HCT116 (cell line): ENCODE measurements around the gene ZC3H12C. TPM values are rescaled to one million over a fixed set of nuclear protein-coding genes. Genes with fewer than 3 reads are reported as not detected.

Source experiments
- ATAC-seq: fragments of 200-7000 bp; cut with Tn5 transposase; 2 replicates; pipeline ENCODE4 v1.9.1; 2020; ENCODE audit warnings: mild to moderate bottlenecking, moderate library complexity
- BruUV-seq: library from RNA; stranded (reverse); fragments of 400-500 nt; replicated peaks from 2 replicates; lab custom pipeline; 2021; lab: Mats Ljungman, UMichigan
- CTCF ChIA-PET: fragments of 300-600 bp; sonication (Branson Sonifier 250); formaldehyde crosslinking; loops from one replicate; lab custom pipeline; 2021; ENCODE audit warnings: antibody characterized with exemption; lab: Charles Lee
- POLR2A ChIA-PET: fragments of 300-600, 350-600 bp; sonication (Branson Sonifier 250); formaldehyde crosslinking; loops from one replicate; lab custom pipeline; 2021; ENCODE audit warnings: antibody characterized with exemption; lab: Charles Lee
- RAD21 ChIA-PET, 2 experiments: fragments of 300-600 bp; sonication (Branson Sonifier 250); formaldehyde crosslinking; loops; one replicate each; lab custom pipeline; 2023; ENCODE audit warnings: low total read pairs in 2 of 2; ENCODE audit not compliant: uncharacterized antibody in 2 of 2, unreplicated experiment in 2 of 2, low non-redundant PET in 1 of 2; lab: Charles Lee
- DNase-seq: peaks from one replicate; pipeline ENCODE4 v3.0.0-alpha.2; 2010; ENCODE audit warnings: low read depth, low spot score
- H2AFZ ChIP-seq: fragments of 200-600 bp; shearing (Covaris generic), sonication (generic); 2 replicates; pipeline ENCODE4 v1.6.1; 2017; ENCODE audit warnings: low read depth, mixed run types, mixed read lengths, antibody characterized with exemption, low read length; ENCODE audit not compliant: poor library complexity, severe bottlenecking
- H3K27ac ChIP-seq: 2 replicates; pipeline ENCODE4 v1.5.1; 2012; ENCODE audit warnings: low read depth, low read length
- H3K27me3 ChIP-seq: fragments of 200-600 bp; sonication (generic); 2 replicates; pipeline ENCODE4 v1.6.1; 2016; ENCODE audit warnings: mixed run types, low read length, mixed read lengths; ENCODE audit not compliant: insufficient read depth
- H3K36me3 ChIP-seq, 2 experiments: fragments of 200-500 bp in 1 of 2; fragments of 200-600 bp in 1 of 2; sonication (Bioruptor generic) in 1 of 2; sonication (generic) in 1 of 2; 2 replicates each; pipeline versions ENCODE4 v1.5.1 to v1.6.1; 2014 to 2016; ENCODE audit warnings: low read length in 2 of 2, inconsistent platforms in 1 of 2, mixed read lengths in 1 of 2, mixed run types in 1 of 2; ENCODE audit not compliant: insufficient read depth in 2 of 2, control insufficient read depth in 1 of 2
- H3K4me1 ChIP-seq, 2 experiments: fragments of 200-600 bp in 1 of 2; sonication (generic) in 1 of 2; 2 replicates each; pipeline versions ENCODE4 v1.5.1 to v1.6.1; 2012 to 2017; ENCODE audit warnings: low read length in 2 of 2, inconsistent platforms in 1 of 2, mild to moderate bottlenecking in 1 of 2, mixed read lengths in 1 of 2, mixed run types in 1 of 2, moderate library complexity in 1 of 2; ENCODE audit not compliant: insufficient read depth in 2 of 2, control insufficient read depth in 1 of 2
- H3K4me2 ChIP-seq: fragments of 200-600 bp; sonication (generic); 2 replicates; pipeline ENCODE4 v1.6.1; 2017; ENCODE audit warnings: mixed run types, low read length, mixed read lengths
- H3K4me3 ChIP-seq, 2 experiments: fragments of 200-600 bp in 1 of 2; sonication (generic) in 1 of 2; replicated peaks in 1 of 2; 2 replicates each; pipeline ENCODE4 v1.5.1; 2011 to 2016; ENCODE audit warnings: low read length in 2 of 2, control low read depth in 1 of 2, low read depth in 1 of 2, mild to moderate bottlenecking in 1 of 2, mixed read lengths in 1 of 2, mixed run types in 1 of 2
- H3K79me2 ChIP-seq: fragments of 200-600 bp; sonication (generic); 2 replicates; pipeline ENCODE4 v1.6.1; 2017; ENCODE audit warnings: mild to moderate bottlenecking, mixed run types, low read length, moderate library complexity, mixed read lengths; ENCODE audit not compliant: insufficient read depth
- H3K9ac ChIP-seq: fragments of 200-600 bp; sonication (generic); 2 replicates; pipeline ENCODE4 v1.6.1; 2016; ENCODE audit warnings: low read length, mixed read lengths
- H3K9me2 ChIP-seq: fragments of 200-600 bp; sonication (generic), shearing (Covaris generic); 2 replicates; pipeline ENCODE4 v1.6.1; 2017; ENCODE audit warnings: mixed run types, mild to moderate bottlenecking, moderate library complexity; ENCODE audit not compliant: insufficient read depth
- H3K9me3 ChIP-seq, 2 experiments: fragments of 200-500 bp in 1 of 2; fragments of 200-600 bp in 1 of 2; sonication (Bioruptor generic) in 1 of 2; sonication (generic) in 1 of 2; 2 replicates each; pipeline ENCODE4 v1.6.1; 2014 to 2017; ENCODE audit warnings: low read length in 2 of 2, mixed read lengths in 2 of 2, inconsistent platforms in 1 of 2, low read depth in 1 of 2, mild to moderate bottlenecking in 1 of 2, mixed run types in 1 of 2, moderate library complexity in 1 of 2; ENCODE audit not compliant: control insufficient read depth in 1 of 2, insufficient read depth in 1 of 2
- H4K20me1 ChIP-seq: fragments of 200-600 bp; sonication (generic), shearing (Covaris generic); 2 replicates; pipeline ENCODE4 v1.6.1; 2017; ENCODE audit warnings: mixed run types, mild to moderate bottlenecking, moderate library complexity; ENCODE audit not compliant: insufficient read depth
- ATF3 ChIP-seq: IDR thresholded peaks from 2 replicates; pipeline ENCODE4 v1.6.1; 2012
- CBX3 ChIP-seq: IDR thresholded peaks from 2 replicates; pipeline ENCODE4 v1.6.1; 2012; ENCODE audit warnings: low read depth
- EGR1 ChIP-seq: IDR thresholded peaks from 2 replicates; pipeline ENCODE4 v1.6.1; 2012; ENCODE audit warnings: low read depth
- ELF1 ChIP-seq: IDR thresholded peaks from 2 replicates; pipeline ENCODE4 v1.6.1; 2012; ENCODE audit warnings: low read depth, borderline replicate concordance
- EZH2 ChIP-seq: fragments of 200-600 bp; sonication (generic); IDR thresholded peaks from 2 replicates; pipeline ENCODE4 v1.6.1; 2017; ENCODE audit warnings: antibody characterized with exemption, mixed run types
- EZH2phosphoT487 ChIP-seq: fragments of 200-600 bp; IDR thresholded peaks from 2 replicates; pipeline ENCODE4 v1.6.1; 2018; ENCODE audit warnings: antibody characterized with exemption, borderline replicate concordance
- MAX ChIP-seq: IDR thresholded peaks from 2 replicates; pipeline ENCODE4 v1.6.1; 2012
- POLR2AphosphoS5 ChIP-seq: IDR thresholded peaks from 2 replicates; pipeline ENCODE4 v1.6.1; 2011; ENCODE audit warnings: mild to moderate bottlenecking, low read depth, low read length, moderate library complexity
- SIN3A ChIP-seq: IDR thresholded peaks from 2 replicates; pipeline ENCODE4 v1.6.1; 2012; ENCODE audit warnings: low read depth
- SRF ChIP-seq: IDR thresholded peaks from 2 replicates; pipeline ENCODE4 v1.6.1; 2012; ENCODE audit warnings: low read depth
- TCF7L2 ChIP-seq: IDR thresholded peaks from 2 replicates; pipeline ENCODE4 v1.7.0; 2011; ENCODE audit warnings: borderline replicate concordance, inconsistent platforms; ENCODE audit not compliant: insufficient read depth, insufficient read length; ENCODE audit errors: extremely low read depth
- YY1 ChIP-seq: IDR thresholded peaks from 2 replicates; pipeline ENCODE4 v1.6.1; 2011; ENCODE audit warnings: low read length, low read depth, moderate library complexity, mild to moderate bottlenecking; ENCODE audit not compliant: insufficient replicate concordance; ENCODE audit errors: extremely low read depth
- ZBTB33 ChIP-seq: IDR thresholded peaks from 2 replicates; pipeline ENCODE4 v1.6.1; 2011; ENCODE audit warnings: mild to moderate bottlenecking, low read length, moderate library complexity; ENCODE audit not compliant: insufficient replicate concordance; ENCODE audit errors: extremely low read depth
- ZFX ChIP-seq: fragments of 450-650 bp; IDR thresholded peaks from 2 replicates; pipeline ENCODE4 v1.6.1; 2017
- ZNF274 ChIP-seq: fragments of 200-500 bp; sonication (Bioruptor generic); IDR thresholded peaks from 2 replicates; pipeline ENCODE4 v1.6.1; 2014; ENCODE audit warnings: mild to moderate bottlenecking, low read depth, low read length, inconsistent platforms
- intact Hi-C: fragments of 100-400 bp; cut with micrococcal nuclease; formaldehyde crosslinking; loops from 2 replicates; pipeline ENCODE4 v1.10.0; 2022
- total RNA-seq: library from RNA; stranded (reverse); gene quantifications from one replicate; pipeline ENCODE4 v1.2.1, GENCODE V29; 2021; ENCODE audit not compliant: unreplicated experiment

Gene ZC3H12C
- total RNA-seq, 1 experiment from 2014 or later = 10.2 TPM

- intact Hi-C loops = no loop called here
- DNase-seq (no peak), ATAC-seq (no peak)
- Histone ChIP-seq H2AFZ (no peak overlapping the region), H4K20me1 (no peaks in the 10 kb centered on the region), H3K9me3 (no peaks in the 10 kb centered on the region), H3K27me3 (no peaks in the 10 kb centered on the region), H3K9ac (no peak overlapping the region), H3K36me3 (no peaks in the 10 kb centered on the region), H3K79me2 (no peaks in the 10 kb centered on the region), H3K9me2 (no peaks in the 10 kb centered on the region), H3K4me3 (no peak overlapping the region), H3K27ac (no peak overlapping the region), H3K4me1 (peaks cover 4 to 11% of the 10 kb centered on the region in 2 experiments; a peak in 3 of 4 replicates), H3K4me2 (no peak overlapping the region)
- RAD21 ChIA-PET = no interaction called here
- no TSS peak for BruUV-seq
- no peak for TF ChIP-seq TCF7L2
- TF ChIP-seq ZBTB33 = no peak
- no peak for TF ChIP-seq SIN3A
- no peak for TF ChIP-seq SRF
- no peak for TF ChIP-seq ZNF274
- TF ChIP-seq CBX3 = no peak
- TF ChIP-seq ZFX = no peak
- no peak for TF ChIP-seq EGR1
- TF ChIP-seq ELF1 = no peak
- no peak for TF ChIP-seq MAX
- no peak for TF ChIP-seq EZH2
- no peak for TF ChIP-seq POLR2AphosphoS5
- TF ChIP-seq EZH2phosphoT487 = no peak
- TF ChIP-seq ATF3 = no peak
- no peak for TF ChIP-seq YY1
- POLR2A ChIA-PET = no interaction called here
- CTCF ChIA-PET = no interaction called here
Observed at GRCh38 chr11:110087812-110088534, 5.2 kb upstream of the ZC3H12C start.
